NCI-H1092 treated with DMSO at 0.1 percent for 48 hours (cell line): ENCODE results near the gene ARL2.

Experiments used
- DNase-seq: peaks from one replicate; lab custom pipeline; 2025; lab: John Stamatoyannopoulos, UW

The ARL2 gene

GRCh38 chr11:65047581-65048422 lies 33.8 kb downstream of the ARL2 start:
- DNase-seq = no peak

DNA sequence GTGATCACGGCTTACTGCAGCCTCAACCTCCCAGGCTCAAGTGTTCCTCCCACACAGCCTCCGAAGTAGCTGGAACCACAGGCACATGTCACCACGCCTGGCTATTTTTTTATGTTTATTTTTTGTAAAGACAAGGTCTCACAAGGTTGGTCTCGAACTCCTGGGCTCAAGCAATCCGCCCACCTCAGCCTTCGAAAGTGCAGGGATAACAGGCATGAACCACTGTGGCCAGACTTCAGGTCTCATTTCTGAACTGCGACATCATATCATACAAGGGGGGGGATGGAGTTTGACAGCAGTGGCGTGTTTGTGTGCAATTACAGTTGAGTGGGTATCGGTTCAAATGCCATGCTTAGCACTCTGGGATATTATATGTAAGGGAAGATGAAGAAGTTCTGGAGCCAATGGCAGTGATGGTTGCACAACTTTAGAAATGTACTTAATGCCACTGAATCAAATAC lies 37.5 kb downstream of the ARL2 start:
- no peak for DNase-seq

GRCh38 chr11:65053827-65054508 lies 40.0 kb downstream of the ARL2 start:
- no peak for DNase-seq

GRCh38 chr11:65055538-65055937 lies 41.6 kb downstream of the ARL2 start:
- no peak for DNase-seq

GRCh38 chr11:65056999-65057398 lies 43.0 kb downstream of the ARL2 start:
- DNase-seq = no peak

DNA sequence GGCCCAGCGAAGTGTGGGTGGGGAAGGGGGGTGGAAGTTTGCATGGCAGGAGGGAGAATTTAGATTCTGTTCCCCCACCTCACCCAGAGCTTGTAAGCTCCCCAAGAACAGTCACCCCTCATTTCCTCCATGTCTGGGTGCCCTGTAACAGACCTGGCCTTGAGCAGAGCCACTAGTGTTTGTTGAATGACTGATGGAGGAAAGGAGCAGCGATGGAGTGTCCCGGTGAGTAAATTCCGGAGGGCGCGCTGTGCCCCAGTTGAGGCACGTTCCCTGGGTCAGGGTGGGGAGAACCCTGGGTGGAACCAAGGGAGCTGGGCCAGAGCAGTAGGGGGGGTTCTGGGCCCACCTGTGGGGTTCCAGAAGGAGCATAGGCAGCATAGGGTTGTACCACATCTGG lies 43.6 kb downstream of the ARL2 start:
- DNase-seq = no peak

DNA sequence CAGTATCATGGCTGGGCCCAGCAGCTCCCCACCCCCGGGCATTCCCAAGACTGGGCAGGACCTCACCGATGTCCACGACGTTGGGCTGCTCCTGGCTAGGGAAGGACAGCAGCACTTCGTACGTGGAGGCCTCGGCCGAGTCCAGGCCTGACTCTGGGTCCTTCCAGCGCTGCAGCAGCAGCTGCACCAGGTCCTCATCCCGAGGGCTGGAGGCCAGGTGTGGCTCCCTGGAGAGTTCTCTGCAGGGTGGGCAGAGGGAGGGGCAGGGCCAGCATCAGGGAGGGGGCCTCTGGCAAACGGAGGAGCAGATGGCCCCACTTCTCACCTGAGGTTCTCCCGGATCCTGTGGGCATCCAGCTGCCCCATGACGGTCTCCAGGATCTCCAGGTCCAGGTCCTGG lies 44.1 kb downstream of the ARL2 start:
- DNase-seq = no peak

- DNase-seq = no peak
These were observed 44.6 kb downstream of the ARL2 start, which contains the start of gene NAALADL1 for GRCh38 chr11:65058419-65059054. Gene NAALADL1, minus strand, starts transcription at chr11:65058553. Its CDS starts 32 bp downstream, at chr11:65058521.

DNA sequence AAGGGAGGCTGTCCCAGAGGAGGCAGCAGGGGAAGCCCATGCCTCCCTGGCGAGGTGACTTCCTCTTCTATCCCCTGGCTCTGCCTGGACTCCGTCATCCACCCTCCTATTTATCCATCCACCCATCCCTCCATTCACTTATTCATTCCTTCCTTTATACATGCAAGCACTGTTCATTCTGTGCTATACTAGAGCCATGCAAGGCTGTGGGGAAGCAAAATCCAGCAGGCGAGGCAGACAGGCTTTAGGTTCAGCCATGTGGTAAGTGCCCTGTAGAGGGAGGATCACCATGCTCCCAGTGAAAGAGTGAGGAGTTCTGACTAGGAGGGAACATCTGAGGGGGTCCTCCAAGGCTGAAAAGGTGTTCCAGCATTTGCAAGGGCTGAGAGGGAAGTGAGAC lies 45.6 kb downstream of the ARL2 start:
- DNase-seq = no peak

- no peak for DNase-seq
These were observed 46.2 kb downstream of the ARL2 start for GRCh38 chr11:65059959-65060824.

- DNase-seq = no peak
These were observed 47.0 kb downstream of the ARL2 start for GRCh38 chr11:65060913-65061408.

DNA sequence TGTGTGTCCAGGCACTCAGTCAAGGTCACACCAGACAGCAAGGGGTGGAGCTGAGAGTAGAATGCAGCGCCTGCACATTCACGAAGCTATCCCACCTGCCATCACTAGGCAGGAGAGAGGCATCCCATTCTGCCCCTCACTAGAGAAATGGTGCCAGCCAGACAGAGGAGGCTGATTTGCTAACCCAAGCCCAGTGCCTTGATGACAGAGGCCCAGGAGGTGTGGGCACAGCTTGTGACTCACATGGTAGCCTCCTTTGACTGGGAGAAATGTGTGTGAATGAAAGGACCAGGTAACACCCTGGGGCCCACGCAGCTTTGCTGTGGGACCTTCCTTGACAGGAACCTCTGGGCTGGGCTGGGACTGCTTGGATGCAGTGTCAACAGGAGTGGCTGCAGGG lies 49.6 kb downstream of the ARL2 start:
- DNase-seq = no peak

- DNase-seq = no peak
These were observed 50.9 kb downstream of the ARL2 start for GRCh38 chr11:65064847-65065240.

- no peak for DNase-seq
These were observed 51.9 kb downstream of the ARL2 start for GRCh38 chr11:65065851-65066250.

- no peak for DNase-seq
These were observed 52.4 kb downstream of the ARL2 start for GRCh38 chr11:65066315-65066714.

- DNase-seq = no peak
These were observed 52.9 kb downstream of the ARL2 start for GRCh38 chr11:65066805-65067291.

DNA sequence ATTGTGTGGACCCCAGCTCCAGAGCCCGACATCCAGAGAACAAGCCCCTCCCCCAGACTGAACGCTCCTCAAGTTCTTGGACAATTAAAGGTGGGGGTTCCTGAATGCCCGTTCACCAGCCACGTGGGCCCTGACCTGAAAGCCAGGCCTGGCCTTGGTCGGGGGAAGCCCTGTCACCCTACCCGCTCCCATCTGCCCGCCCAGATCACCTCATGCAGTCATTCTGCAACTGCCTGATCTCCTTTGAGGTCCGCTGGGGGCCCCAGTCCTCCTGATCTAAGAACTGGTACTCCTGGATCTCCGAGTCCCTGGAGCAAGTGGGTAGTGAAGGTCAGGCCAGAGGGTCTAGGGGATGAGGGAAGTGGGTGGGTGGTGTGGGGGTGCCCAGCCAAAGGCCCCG lies 53.5 kb downstream of the ARL2 start:
- no peak for DNase-seq

DNA sequence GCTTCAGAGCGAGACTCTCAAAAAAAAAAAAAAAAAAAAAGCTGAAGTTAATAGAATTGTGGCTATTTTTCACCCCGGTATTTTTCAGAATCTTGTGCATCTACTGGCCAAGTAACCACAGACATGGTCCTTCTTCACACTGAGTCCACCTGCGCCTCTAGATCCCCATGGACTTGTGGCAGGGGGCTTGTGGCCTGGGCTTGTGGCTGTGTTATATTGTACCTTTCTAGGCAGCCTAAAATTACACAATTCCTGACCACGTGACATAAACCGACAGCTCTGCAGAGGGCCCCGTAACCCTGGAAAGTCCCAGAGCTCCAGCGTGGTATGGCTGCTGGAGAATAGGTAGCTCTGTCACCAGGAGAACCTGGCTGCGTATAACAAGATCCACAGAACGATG lies 55.3 kb downstream of the ARL2 start:
- no peak for DNase-seq
